H9 (cell line): ENCODE results near the gene CPSF4L. TPM values are rescaled to one million over a fixed set of nuclear protein-coding genes. Genes with fewer than 3 reads are reported as not detected.
A peak's percentile ranks its signal among the peaks of the same experiment; 100 is the strongest.

Experiments
- DNase-seq: peaks from one replicate; pipeline ENCODE4 v3.0.0-alpha.2; 2017
- H2AFZ ChIP-seq: one replicate; pipeline ENCODE4 v1.6.1; 2013; ENCODE audit warnings: mild to moderate bottlenecking, low read length, control low read depth, moderate library complexity
- H2AK5ac ChIP-seq: 2 replicates; pipeline ENCODE4 v1.6.1; 2013; ENCODE audit warnings: low read length, control low read depth, mixed read lengths; ENCODE audit not compliant: insufficient read length
- H2BK120ac ChIP-seq: one replicate; pipeline ENCODE4 v1.6.1; 2013; ENCODE audit warnings: low read depth, mild to moderate bottlenecking, low read length, control low read depth, inconsistent platforms; ENCODE audit not compliant: poor library complexity, severe bottlenecking
- H2BK12ac ChIP-seq: 2 replicates; pipeline ENCODE4 v1.6.1; 2013; ENCODE audit warnings: low read length, control low read depth, mixed read lengths, low read depth; ENCODE audit not compliant: insufficient read length
- H2BK15ac ChIP-seq: 2 replicates; pipeline ENCODE4 v1.6.1; 2013; ENCODE audit warnings: low read depth, low read length, control low read depth
- H2BK20ac ChIP-seq: one replicate; pipeline ENCODE4 v1.6.1; 2013; ENCODE audit warnings: low read depth, mild to moderate bottlenecking, low read length, control low read depth, inconsistent platforms; ENCODE audit not compliant: poor library complexity, severe bottlenecking
- H2BK5ac ChIP-seq: 2 replicates; pipeline ENCODE4 v1.6.1; 2013; ENCODE audit warnings: low read length, control low read depth, mixed read lengths; ENCODE audit not compliant: insufficient read length
- H3K14ac ChIP-seq: 2 replicates; pipeline ENCODE4 v1.6.1; 2013; ENCODE audit warnings: low read length, control low read depth; ENCODE audit not compliant: insufficient read depth
- H3K18ac ChIP-seq: 2 replicates; pipeline ENCODE4 v1.6.1; 2013; ENCODE audit warnings: low read depth, mild to moderate bottlenecking, mixed read lengths, low read length, control low read depth; ENCODE audit not compliant: insufficient read length
- H3K23ac ChIP-seq: 2 replicates; pipeline ENCODE4 v1.6.1; 2013; ENCODE audit warnings: low read length, control low read depth, mixed read lengths, low read depth; ENCODE audit not compliant: insufficient read length
- H3K23me2 ChIP-seq: 2 replicates; pipeline ENCODE4 v1.6.1; 2013; ENCODE audit warnings: low read depth, mild to moderate bottlenecking, mixed read lengths, low read length, control low read depth; ENCODE audit not compliant: insufficient read length, poor library complexity, severe bottlenecking
- H3K27ac ChIP-seq: 2 replicates; pipeline ENCODE4 v1.5.1; 2013; ENCODE audit warnings: low read length, control low read depth, mixed read lengths, low read depth; ENCODE audit not compliant: insufficient read length
- H3K27me3 ChIP-seq: 2 replicates; pipeline ENCODE4 v1.6.1; 2013; ENCODE audit warnings: low read length, control low read depth, inconsistent platforms; ENCODE audit not compliant: insufficient read depth
- H3K4ac ChIP-seq: 2 replicates; pipeline ENCODE4 v1.6.1; 2013; ENCODE audit warnings: low read depth, mild to moderate bottlenecking, control low read depth, inconsistent platforms, low read length, moderate library complexity
- H3K4me1 ChIP-seq: 2 replicates; pipeline ENCODE4 v1.6.1; 2013; ENCODE audit warnings: low read length, control low read depth, inconsistent platforms; ENCODE audit not compliant: insufficient read depth
- H3K4me2 ChIP-seq: 2 replicates; pipeline ENCODE4 v1.6.1; 2013; ENCODE audit warnings: low read length, control low read depth, mixed read lengths; ENCODE audit not compliant: insufficient read length, insufficient read depth
- H3K56ac ChIP-seq: 2 replicates; pipeline ENCODE4 v1.6.1; 2013; ENCODE audit warnings: low read depth, mild to moderate bottlenecking, mixed read lengths, low read length, control low read depth; ENCODE audit not compliant: insufficient read length
- H3K79me1 ChIP-seq: 2 replicates; pipeline ENCODE4 v1.6.1; 2013; ENCODE audit warnings: low read depth, mild to moderate bottlenecking, moderate library complexity, low read length, control low read depth, inconsistent platforms; ENCODE audit not compliant: insufficient read depth, poor library complexity, severe bottlenecking
- H3K79me2 ChIP-seq: 2 replicates; pipeline ENCODE4 v1.6.1; 2013; ENCODE audit warnings: low read length, control low read depth, inconsistent platforms; ENCODE audit not compliant: insufficient read depth
- H3K9ac ChIP-seq: 2 replicates; pipeline ENCODE4 v1.6.1; 2013; ENCODE audit warnings: low read length, control low read depth, mixed read lengths; ENCODE audit not compliant: insufficient read length; ENCODE audit errors: extremely low read depth
- H3K9me3 ChIP-seq: one replicate; pipeline ENCODE4 v1.6.1; 2013; ENCODE audit warnings: low read depth, low read length, inconsistent platforms; ENCODE audit not compliant: control insufficient read depth
- H3T11ph ChIP-seq: one replicate; pipeline ENCODE4 v1.6.1; 2013; ENCODE audit warnings: mild to moderate bottlenecking, low read length, control low read depth, inconsistent platforms
- H4K20me1 ChIP-seq: one replicate; pipeline ENCODE4 v1.6.1; 2013; ENCODE audit not compliant: control insufficient read depth, insufficient read length, insufficient read depth
- H4K5ac ChIP-seq: 2 replicates; pipeline ENCODE4 v1.6.1; 2013; ENCODE audit warnings: low read depth, mild to moderate bottlenecking, mixed read lengths, low read length, control low read depth; ENCODE audit not compliant: insufficient read length
- H4K8ac ChIP-seq: replicated peaks from 2 replicates; pipeline ENCODE4 v1.6.1; 2013; ENCODE audit warnings: low read length, control low read depth, mixed read lengths, low read depth; ENCODE audit not compliant: insufficient read length
- H4K91ac ChIP-seq: 2 replicates; pipeline ENCODE4 v1.6.1; 2013; ENCODE audit warnings: low read depth, mild to moderate bottlenecking, moderate library complexity, mixed read lengths, low read length, control low read depth; ENCODE audit not compliant: insufficient read length
- H3K27ac Mint-ChIP-seq, 3 experiments: 2 replicates in 2 of 3; 3 replicates in 1 of 3; pipeline ENCODE4 v1.8.0; 2020 to 2021; ENCODE audit warnings: mixed read lengths in 3 of 3, mild to moderate bottlenecking in 1 of 3, moderate library complexity in 1 of 3
- H3K27me3 Mint-ChIP-seq: 2 replicates; pipeline ENCODE4 v1.8.0; 2021; ENCODE audit warnings: low read depth, mild to moderate bottlenecking, moderate library complexity, mixed read lengths
- H3K36me3 Mint-ChIP-seq, 3 experiments: 2 replicates in 2 of 3; 3 replicates in 1 of 3; pipeline ENCODE4 v1.8.0; 2020 to 2021; ENCODE audit warnings: low read depth in 3 of 3, mixed read lengths in 3 of 3; ENCODE audit not compliant: insufficient read depth in 1 of 3
- H3K4me1 Mint-ChIP-seq, 2 experiments: 2 replicates each; pipeline ENCODE4 v1.8.0; 2020; ENCODE audit warnings: mixed read lengths in 2 of 2
- H3K4me3 Mint-ChIP-seq, 2 experiments: 2 replicates in 1 of 2; 3 replicates in 1 of 2; pipeline ENCODE4 v1.8.0; 2020 to 2021; ENCODE audit warnings: mild to moderate bottlenecking in 2 of 2, mixed read lengths in 2 of 2, moderate library complexity in 1 of 2
- H3K9me3 Mint-ChIP-seq, 2 experiments: 2 replicates in 1 of 2; 3 replicates in 1 of 2; pipeline ENCODE4 v1.8.0; 2020; ENCODE audit warnings: mild to moderate bottlenecking in 2 of 2, mixed read lengths in 2 of 2, moderate library complexity in 1 of 2
- CTCF ChIP-seq: fragments of 200-600 bp; sonication (generic); conservative IDR thresholded peaks from 3 replicates; pipeline ENCODE4 v1.8.0; 2021; ENCODE audit warnings: antibody characterized with exemption, mild to moderate bottlenecking
- WGBS: extraction: QIAGEN DNeasy Blood & Tissue Kit; methylation state at CpG from one replicate; pipeline ENCODE4 v1.1.7; 2013; ENCODE audit warnings: missing lambda C conversion rate, low lambda C conversion rate, mixed read lengths; ENCODE audit not compliant: insufficient read length; ENCODE audit errors: extremely low coverage; 5-methylcytosine and 5-hydroxymethylcytosine counted together
- total RNA-seq: library from RNA; stranded (reverse); gene quantifications from 2 replicates; pipeline ENCODE4 v1.2.1, GENCODE V29; 2021

The CPSF4L gene
- total RNA-seq, 1 experiment from 2014 or later, result not detected

GRCh38 chr17:73224663-73225305, 36.9 kb downstream of the CPSF4L start:
- H3K27ac Mint-ChIP-seq, result peak overlapping the region; percentile 21 to 80 (median 68); a peak in 5 of 7 replicates

More at GRCh38 chr17:73224663-73225305, 36.9 kb downstream of the CPSF4L start:
- H2AFZ ChIP-seq, result no peak overlapping the region
- H3K9ac ChIP-seq, result no peak overlapping the region
- no peak overlapping the region for H4K91ac ChIP-seq
- peaks cover 3% of the 10 kb centered on the region for H3K79me1 ChIP-seq
- no peak overlapping the region for H2BK120ac ChIP-seq
- H3K14ac ChIP-seq, result peak overlapping the region; percentile 16; the same call in 1 of the 2 replicates
- H4K20me1 ChIP-seq, result no peaks in the 10 kb centered on the region
- Mint-ChIP-seq H3K27me3 (no peaks in the 10 kb centered on the region), H3K36me3 (peaks cover 3 to 20% (median 15%) of the 10 kb centered on the region in 3 experiments; a peak in 5 of 7 replicates), H3K4me3 (no peak overlapping the region), H3K9me3 (no peaks in the 10 kb centered on the region), H3K4me1 (peaks cover 35 to 37% of the 10 kb centered on the region in 2 experiments)
- peaks cover 21% of the 10 kb centered on the region; the same call in 1 of the 2 replicates for H3K79me2 ChIP-seq
- H3K4me2 ChIP-seq, result no peak overlapping the region
- no peak overlapping the region for H2BK12ac ChIP-seq
- H3K27ac ChIP-seq, result no peak overlapping the region
- no peak overlapping the region for H2BK5ac ChIP-seq
- no peak overlapping the region for H3K56ac ChIP-seq
- peaks cover 6% of the 10 kb centered on the region; the same call in 1 of the 2 replicates for H3K4me1 ChIP-seq
- peak overlapping the region; percentile 19 for H4K5ac ChIP-seq
- no peak for TF ChIP-seq CTCF
- no peaks in the 10 kb centered on the region for H3K27me3 ChIP-seq
- WGBS, result no CpG with 5 or more reads among the region's 5 CpGs
- H2AK5ac ChIP-seq, result no peak overlapping the region
- no peaks in the 10 kb centered on the region for H3K9me3 ChIP-seq
- no peak for DNase-seq
- no peak overlapping the region for H3K4ac ChIP-seq
- H3T11ph ChIP-seq, result no peak overlapping the region
- H3K23ac ChIP-seq, result no peak overlapping the region
- no peak overlapping the region for H2BK20ac ChIP-seq
- no peak overlapping the region for H2BK15ac ChIP-seq
- H3K18ac ChIP-seq, result peak overlapping the region; percentile 33
- no peak overlapping the region for H4K8ac ChIP-seq
- no peaks in the 10 kb centered on the region for H3K23me2 ChIP-seq
